HG02943 (cell line): ENCODE measurements around the gene ADAMTS10.
"Not testable (repeated sequence)": the region's sequence is repeated elsewhere in the genome, so short reads cannot be mapped to it uniquely, and the experiment has no call there.

Source experiments
- ATAC-seq: cut with Tn5 transposase; IDR thresholded peaks from one replicate; pipeline ENCODE4 v1.9.1; 2021; ENCODE audit warnings: mild to moderate bottlenecking, low read depth, moderate library complexity; ENCODE audit not compliant: unreplicated experiment

Gene ADAMTS10

DNA sequence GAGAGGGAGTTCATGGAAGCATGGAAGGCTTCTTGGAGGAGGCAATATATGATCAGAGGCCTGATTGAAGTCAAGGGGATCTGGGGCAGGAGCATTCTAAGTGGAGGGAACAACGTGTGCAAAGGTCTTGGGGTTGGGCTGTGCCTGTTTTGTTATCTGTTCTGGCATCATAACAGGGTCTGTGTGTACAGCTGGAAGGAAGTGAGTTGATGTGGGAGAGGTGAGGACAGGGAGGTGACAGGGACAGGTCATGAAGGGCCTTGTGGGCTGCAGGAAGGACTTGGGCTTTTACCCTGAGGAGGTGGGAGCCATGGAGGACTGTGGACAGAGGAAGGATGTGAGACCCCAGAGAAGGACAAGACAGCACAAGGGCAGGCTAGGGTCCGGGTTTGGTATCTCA is 18.7 kb upstream of the ADAMTS10 start:
- ATAC-seq: no peak

- no peak for ATAC-seq
Observed at GRCh38 chr19:8626842-8627241, 16.3 kb upstream of the ADAMTS10 start.

DNA sequence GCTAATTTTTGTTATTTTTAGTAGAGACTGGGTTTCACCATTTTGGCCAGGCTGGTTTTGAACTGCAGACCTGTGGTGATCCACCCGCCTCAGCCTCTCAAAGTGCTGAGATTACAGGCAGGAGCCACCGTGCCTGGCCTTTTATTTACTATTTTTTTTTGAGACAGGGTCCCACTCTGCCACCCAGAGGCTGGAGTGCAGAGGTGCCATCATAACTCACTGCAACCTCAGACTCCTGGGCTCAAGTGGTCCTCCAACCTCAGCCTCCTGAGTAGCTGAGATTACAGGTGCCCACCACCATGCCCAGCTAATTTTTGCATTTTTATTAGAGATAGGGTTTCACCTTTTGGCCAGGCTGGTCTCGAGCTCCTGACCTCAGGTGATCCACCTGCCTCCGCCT is 12.4 kb upstream of the ADAMTS10 start:
- not testable (repeated sequence) for ATAC-seq

- ATAC-seq: no peak
Observed at GRCh38 chr19:8618751-8619150, 8.2 kb upstream of the ADAMTS10 start.

- ATAC-seq: no peak
Observed at GRCh38 chr19:8617984-8618383, 7.5 kb upstream of the ADAMTS10 start.

- not testable (repeated sequence) for ATAC-seq
Observed at GRCh38 chr19:8617325-8617724, 6.8 kb upstream of the ADAMTS10 start.

- ATAC-seq: no peak
Observed at GRCh38 chr19:8616861-8617260, 6.3 kb upstream of the ADAMTS10 start.

- no peak for ATAC-seq
Observed at GRCh38 chr19:8615813-8616596, 5.5 kb upstream of the ADAMTS10 start.

DNA sequence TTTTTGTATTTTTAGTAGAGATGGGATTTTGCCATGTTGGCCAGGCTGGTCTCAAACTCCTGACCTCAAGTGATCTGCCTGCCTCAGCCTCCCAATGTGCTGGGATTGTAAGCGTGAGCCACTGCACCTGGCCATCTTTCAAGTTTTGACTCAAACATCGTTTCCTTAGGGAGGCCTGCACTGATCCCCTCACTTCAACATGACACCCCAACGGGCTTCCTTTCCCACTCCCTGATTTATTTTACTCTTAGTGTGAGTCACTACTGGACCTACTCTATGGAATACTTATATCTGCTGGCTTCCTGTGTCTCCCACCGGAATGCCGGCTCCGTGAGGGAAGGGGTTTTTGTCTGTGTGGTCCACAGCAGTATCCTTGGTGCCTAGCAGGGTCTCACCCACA is 4.5 kb upstream of the ADAMTS10 start:
- no peak for ATAC-seq

- ATAC-seq: no peak
Observed at GRCh38 chr19:8614455-8614854, 3.9 kb upstream of the ADAMTS10 start.

GRCh38 chr19:8612807-8613171 is 2.3 kb upstream of the ADAMTS10 start:
- ATAC-seq: no peak

- ATAC-seq: no peak
Observed at GRCh38 chr19:8611877-8612806, 1.6 kb upstream of the ADAMTS10 start.

GRCh38 chr19:8611391-8611876 is 919 bp upstream of the ADAMTS10 start:
- ATAC-seq: no peak

GRCh38 chr19:8610936-8611300 is 403 bp upstream of the ADAMTS10 start:
- ATAC-seq: no peak

DNA sequence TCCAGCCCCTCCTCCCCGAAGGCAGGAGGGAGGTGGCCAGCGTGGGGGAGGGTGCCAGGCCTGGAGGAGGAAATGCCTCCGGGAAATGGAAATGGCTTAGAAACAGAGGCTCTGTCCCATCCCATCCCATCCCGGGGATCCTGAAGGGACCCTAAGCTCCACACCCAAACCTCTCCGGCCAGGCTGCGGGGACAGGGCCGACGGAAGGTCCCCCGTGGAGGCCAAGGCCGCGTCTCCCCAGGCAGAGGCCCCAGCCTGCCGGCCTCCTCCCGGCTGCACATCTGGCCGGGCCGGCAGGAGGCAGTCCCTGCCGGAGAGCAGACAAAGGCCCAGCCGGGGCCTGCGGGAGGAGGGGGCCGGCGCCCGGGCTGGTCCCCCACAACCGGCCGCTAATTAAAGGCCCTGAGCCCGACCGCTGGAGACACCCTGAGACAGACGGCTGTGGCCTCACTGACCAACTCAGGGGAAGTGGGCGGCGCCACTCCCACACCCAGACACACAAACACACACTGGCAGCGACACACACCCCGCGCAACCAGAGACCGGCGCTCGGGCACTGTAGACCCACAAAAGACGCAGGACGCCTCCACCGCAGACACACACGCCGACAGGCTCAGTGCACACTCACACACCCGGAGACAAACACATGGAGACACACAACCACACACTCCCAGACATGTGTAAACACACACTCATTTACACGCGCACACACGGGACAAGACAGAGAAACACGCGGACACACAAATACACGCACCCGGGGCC is 1.1 kb downstream of the ADAMTS10 start:
- ATAC-seq: no peak

GRCh38 chr19:8608941-8609278 is 1.6 kb downstream of the ADAMTS10 start:
- ATAC-seq: no peak

GRCh38 chr19:8607386-8607785 is 3.1 kb downstream of the ADAMTS10 start:
- no peak for ATAC-seq

- ATAC-seq: no peak
Observed at GRCh38 chr19:8605514-8605913, 5.0 kb downstream of the ADAMTS10 start.

DNA sequence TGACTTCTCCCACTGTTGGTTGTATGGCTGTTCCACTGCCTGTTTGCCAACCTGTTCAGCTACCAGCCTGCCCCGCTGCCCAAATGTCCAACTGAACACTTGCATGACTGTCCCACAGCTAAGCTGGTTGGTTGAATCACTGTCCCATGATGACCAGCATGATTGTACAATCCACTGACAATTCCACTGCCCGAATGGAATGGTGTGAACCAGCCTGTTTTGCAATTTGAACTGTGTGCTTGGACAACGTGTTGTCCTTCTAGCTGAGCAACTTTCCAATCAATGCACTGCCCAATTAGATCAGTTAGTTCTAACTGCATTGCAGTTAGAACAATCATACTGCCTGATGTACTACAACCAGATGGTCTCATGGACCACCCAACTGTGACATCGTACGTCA is 8.7 kb downstream of the ADAMTS10 start:
- no peak for ATAC-seq

DNA sequence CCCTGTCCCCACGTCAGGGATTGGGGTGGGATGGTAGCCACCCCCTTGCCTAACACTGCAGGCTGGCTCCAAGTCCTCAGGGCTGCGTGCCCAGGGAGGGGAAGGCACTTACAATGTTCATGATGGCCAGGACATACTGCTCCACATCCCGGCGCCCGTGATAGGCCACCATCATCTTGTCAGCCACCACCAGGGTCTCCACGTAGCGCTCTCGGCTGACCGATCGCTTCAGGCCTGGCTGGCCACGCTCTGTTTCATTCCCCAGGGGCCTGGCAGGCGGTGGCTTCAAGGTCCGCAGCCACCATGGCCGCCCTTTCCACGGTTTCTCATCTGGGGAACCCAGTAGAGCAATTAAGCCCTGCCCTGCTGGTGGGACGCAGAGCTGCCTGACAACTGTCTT is 9.7 kb downstream of the ADAMTS10 start:
- ATAC-seq: no peak

- no peak for ATAC-seq
Observed at GRCh38 chr19:8600064-8600463, 10.5 kb downstream of the ADAMTS10 start.
